K562 (cell line): ENCODE data around the gene RTN4.

Experiments
- ARNT ChIP-seq, 2 experiments: fragments of 450-650 bp; IDR thresholded peaks; 2 replicates each; pipeline ENCODE4 v1.6.1; 2016; ENCODE audit warnings: mild to moderate bottlenecking in 1 of 2
- JUNB ChIP-seq: fragments of 450-650 bp; formaldehyde crosslinking; conservative IDR thresholded peaks from 2 replicates; pipeline ENCODE4 v1.4.0; 2020; ENCODE audit warnings: mild to moderate bottlenecking
- TBP ChIP-seq: optimal IDR thresholded peaks from 2 replicates; pipeline ENCODE3; 2011; ENCODE audit warnings: low read depth, low read length, improper control_type of control experiment
- TCF7L2 ChIP-seq: fragments of 150-350 bp; IDR thresholded peaks from 2 replicates; pipeline ENCODE4 v1.6.1; 2016; ENCODE audit warnings: low read depth, mild to moderate bottlenecking, low read length, moderate library complexity
- ZBTB1 ChIP-seq: sonication (generic); formaldehyde crosslinking; IDR thresholded peaks from 2 replicates; pipeline ENCODE4 v1.8.1; 2023; ENCODE audit warnings: missing genetic modification reagents, low read depth, mild to moderate bottlenecking, borderline replicate concordance
- ZFX ChIP-seq: sonication (generic); formaldehyde crosslinking; IDR thresholded peaks from 2 replicates; pipeline ENCODE4 v1.8.0; 2022; ENCODE audit warnings: mild to moderate bottlenecking, missing genetic modification reagents, moderate library complexity
- ZNF584 ChIP-seq: fragments of 200-800 bp; sonication (Bioruptor generic); IDR thresholded peaks from 2 replicates; pipeline ENCODE4 v1.6.1; 2016; ENCODE audit warnings: low read depth, mild to moderate bottlenecking, missing genetic modification characterization, missing compliant biosample characterization
- ZNF695 ChIP-seq: fragments of 450-650 bp; formaldehyde crosslinking; IDR thresholded peaks from 2 replicates; pipeline ENCODE4 v1.4.0; 2020; ENCODE audit warnings: mild to moderate bottlenecking, moderate library complexity
- TF ChIP-seq, protein P1 (sequence below): fragments of 450-650 bp; IDR thresholded peaks from 2 replicates; pipeline ENCODE4 v1.6.1; 2014; ENCODE audit warnings: low read depth, mild to moderate bottlenecking, moderate library complexity, borderline replicate concordance
- TF ChIP-seq, protein P2 (sequence below), 3 experiments: fragments of 200-800 bp in 1 of 3; fragments of 250-450 bp in 1 of 3; fragments of 450-650 bp in 1 of 3; sonication (Bioruptor Pico) in 1 of 3; sonication (Bioruptor generic) in 1 of 3; formaldehyde crosslinking in 1 of 3; IDR thresholded peaks; 2 replicates each; pipeline versions ENCODE4 v1.6.1 to v1.8.0; 2016 to 2022; ENCODE audit warnings: mild to moderate bottlenecking in 2 of 3, missing genetic modification characterization in 2 of 3, missing compliant biosample characterization in 1 of 3, moderate library complexity in 1 of 3
- TF ChIP-seq, protein P3 (sequence below): fragments of 200-800 bp; sonication (Bioruptor generic); IDR thresholded peaks from 2 replicates; pipeline ENCODE4 v1.6.1; 2016; ENCODE audit warnings: missing genetic modification characterization, missing compliant biosample characterization
- TF ChIP-seq, protein P4 (sequence below), 3 experiments: IDR thresholded peaks in 2 of 3; conservative IDR thresholded peaks in 1 of 3; 2 replicates each; pipeline ENCODE4 v1.5.1; 2011 to 2012; ENCODE audit warnings: low read length in 3 of 3, mild to moderate bottlenecking in 3 of 3, control low read depth in 2 of 3, improper control_type of control experiment in 1 of 3, inconsistent platforms in 1 of 3, low read depth in 1 of 3, mixed read lengths in 1 of 3, moderate library complexity in 1 of 3; ENCODE audit not compliant: insufficient read depth in 2 of 3

DNA sequence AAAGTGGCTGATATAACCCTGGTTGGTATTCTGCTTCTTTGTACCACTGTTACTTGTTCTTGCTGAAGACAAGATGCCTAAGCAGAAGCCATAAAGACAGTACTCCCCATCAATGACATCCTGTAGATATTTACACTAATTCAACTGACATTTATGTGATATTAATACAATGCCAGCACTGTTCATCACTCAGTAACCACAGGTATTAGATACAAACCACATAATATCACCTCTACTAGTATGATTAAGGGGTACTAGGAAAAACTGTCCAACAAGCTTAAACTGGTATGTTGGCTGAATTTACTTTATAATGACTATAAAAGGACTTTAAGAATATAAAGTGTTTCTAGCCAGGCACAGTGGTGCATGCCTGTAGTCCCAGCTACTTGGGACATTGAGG is 65.8 kb downstream of the RTN4 start:
- no peak for TF ChIP-seq JUNB (CRISPR knock-in tag)
- TF ChIP-seq ZFX: no peak
- TF ChIP-seq, protein P1, sequence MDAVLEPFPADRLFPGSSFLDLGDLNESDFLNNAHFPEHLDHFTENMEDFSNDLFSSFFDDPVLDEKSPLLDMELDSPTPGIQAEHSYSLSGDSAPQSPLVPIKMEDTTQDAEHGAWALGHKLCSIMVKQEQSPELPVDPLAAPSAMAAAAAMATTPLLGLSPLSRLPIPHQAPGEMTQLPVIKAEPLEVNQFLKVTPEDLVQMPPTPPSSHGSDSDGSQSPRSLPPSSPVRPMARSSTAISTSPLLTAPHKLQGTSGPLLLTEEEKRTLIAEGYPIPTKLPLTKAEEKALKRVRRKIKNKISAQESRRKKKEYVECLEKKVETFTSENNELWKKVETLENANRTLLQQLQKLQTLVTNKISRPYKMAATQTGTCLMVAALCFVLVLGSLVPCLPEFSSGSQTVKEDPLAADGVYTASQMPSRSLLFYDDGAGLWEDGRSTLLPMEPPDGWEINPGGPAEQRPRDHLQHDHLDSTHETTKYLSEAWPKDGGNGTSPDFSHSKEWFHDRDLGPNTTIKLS: no peak
- TF ChIP-seq ARNT (IDR thresholded peaks at IDR 0.05): no peak
- no peak for TF ChIP-seq ZBTB1 (CRISPR knock-in tag)
- TF ChIP-seq ZNF584 (CRISPR knock-in tag): no peak
- TF ChIP-seq, protein P2, sequence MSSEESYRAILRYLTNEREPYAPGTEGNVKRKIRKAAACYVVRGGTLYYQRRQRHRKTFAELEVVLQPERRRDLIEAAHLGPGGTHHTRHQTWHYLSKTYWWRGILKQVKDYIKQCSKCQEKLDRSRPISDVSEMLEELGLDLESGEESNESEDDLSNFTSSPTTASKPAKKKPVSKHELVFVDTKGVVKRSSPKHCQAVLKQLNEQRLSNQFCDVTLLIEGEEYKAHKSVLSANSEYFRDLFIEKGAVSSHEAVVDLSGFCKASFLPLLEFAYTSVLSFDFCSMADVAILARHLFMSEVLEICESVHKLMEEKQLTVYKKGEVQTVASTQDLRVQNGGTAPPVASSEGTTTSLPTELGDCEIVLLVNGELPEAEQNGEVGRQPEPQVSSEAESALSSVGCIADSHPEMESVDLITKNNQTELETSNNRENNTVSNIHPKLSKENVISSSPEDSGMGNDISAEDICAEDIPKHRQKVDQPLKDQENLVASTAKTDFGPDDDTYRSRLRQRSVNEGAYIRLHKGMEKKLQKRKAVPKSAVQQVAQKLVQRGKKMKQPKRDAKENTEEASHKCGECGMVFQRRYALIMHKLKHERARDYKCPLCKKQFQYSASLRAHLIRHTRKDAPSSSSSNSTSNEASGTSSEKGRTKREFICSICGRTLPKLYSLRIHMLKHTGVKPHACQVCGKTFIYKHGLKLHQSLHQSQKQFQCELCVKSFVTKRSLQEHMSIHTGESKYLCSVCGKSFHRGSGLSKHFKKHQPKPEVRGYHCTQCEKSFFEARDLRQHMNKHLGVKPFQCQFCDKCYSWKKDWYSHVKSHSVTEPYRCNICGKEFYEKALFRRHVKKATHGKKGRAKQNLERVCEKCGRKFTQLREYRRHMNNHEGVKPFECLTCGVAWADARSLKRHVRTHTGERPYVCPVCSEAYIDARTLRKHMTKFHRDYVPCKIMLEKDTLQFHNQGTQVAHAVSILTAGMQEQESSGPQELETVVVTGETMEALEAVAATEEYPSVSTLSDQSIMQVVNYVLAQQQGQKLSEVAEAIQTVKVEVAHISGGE (CRISPR knock-in tag; IDR thresholded peaks at IDR 0.05): no peak
- no peak for TF ChIP-seq TBP
- no peak for TF ChIP-seq ZNF695
- no peak for TF ChIP-seq TCF7L2
- TF ChIP-seq, protein P3, sequence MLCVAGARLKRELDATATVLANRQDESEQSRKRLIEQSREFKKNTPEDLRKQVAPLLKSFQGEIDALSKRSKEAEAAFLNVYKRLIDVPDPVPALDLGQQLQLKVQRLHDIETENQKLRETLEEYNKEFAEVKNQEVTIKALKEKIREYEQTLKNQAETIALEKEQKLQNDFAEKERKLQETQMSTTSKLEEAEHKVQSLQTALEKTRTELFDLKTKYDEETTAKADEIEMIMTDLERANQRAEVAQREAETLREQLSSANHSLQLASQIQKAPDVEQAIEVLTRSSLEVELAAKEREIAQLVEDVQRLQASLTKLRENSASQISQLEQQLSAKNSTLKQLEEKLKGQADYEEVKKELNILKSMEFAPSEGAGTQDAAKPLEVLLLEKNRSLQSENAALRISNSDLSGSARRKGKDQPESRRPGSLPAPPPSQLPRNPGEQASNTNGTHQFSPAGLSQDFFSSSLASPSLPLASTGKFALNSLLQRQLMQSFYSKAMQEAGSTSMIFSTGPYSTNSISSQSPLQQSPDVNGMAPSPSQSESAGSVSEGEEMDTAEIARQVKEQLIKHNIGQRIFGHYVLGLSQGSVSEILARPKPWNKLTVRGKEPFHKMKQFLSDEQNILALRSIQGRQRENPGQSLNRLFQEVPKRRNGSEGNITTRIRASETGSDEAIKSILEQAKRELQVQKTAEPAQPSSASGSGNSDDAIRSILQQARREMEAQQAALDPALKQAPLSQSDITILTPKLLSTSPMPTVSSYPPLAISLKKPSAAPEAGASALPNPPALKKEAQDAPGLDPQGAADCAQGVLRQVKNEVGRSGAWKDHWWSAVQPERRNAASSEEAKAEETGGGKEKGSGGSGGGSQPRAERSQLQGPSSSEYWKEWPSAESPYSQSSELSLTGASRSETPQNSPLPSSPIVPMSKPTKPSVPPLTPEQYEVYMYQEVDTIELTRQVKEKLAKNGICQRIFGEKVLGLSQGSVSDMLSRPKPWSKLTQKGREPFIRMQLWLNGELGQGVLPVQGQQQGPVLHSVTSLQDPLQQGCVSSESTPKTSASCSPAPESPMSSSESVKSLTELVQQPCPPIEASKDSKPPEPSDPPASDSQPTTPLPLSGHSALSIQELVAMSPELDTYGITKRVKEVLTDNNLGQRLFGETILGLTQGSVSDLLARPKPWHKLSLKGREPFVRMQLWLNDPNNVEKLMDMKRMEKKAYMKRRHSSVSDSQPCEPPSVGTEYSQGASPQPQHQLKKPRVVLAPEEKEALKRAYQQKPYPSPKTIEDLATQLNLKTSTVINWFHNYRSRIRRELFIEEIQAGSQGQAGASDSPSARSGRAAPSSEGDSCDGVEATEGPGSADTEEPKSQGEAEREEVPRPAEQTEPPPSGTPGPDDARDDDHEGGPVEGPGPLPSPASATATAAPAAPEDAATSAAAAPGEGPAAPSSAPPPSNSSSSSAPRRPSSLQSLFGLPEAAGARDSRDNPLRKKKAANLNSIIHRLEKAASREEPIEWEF (CRISPR knock-in tag): no peak
- TF ChIP-seq, protein P4, sequence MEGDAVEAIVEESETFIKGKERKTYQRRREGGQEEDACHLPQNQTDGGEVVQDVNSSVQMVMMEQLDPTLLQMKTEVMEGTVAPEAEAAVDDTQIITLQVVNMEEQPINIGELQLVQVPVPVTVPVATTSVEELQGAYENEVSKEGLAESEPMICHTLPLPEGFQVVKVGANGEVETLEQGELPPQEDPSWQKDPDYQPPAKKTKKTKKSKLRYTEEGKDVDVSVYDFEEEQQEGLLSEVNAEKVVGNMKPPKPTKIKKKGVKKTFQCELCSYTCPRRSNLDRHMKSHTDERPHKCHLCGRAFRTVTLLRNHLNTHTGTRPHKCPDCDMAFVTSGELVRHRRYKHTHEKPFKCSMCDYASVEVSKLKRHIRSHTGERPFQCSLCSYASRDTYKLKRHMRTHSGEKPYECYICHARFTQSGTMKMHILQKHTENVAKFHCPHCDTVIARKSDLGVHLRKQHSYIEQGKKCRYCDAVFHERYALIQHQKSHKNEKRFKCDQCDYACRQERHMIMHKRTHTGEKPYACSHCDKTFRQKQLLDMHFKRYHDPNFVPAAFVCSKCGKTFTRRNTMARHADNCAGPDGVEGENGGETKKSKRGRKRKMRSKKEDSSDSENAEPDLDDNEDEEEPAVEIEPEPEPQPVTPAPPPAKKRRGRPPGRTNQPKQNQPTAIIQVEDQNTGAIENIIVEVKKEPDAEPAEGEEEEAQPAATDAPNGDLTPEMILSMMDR (IDR thresholded peaks at IDR 0.05 in 2 of 3, conservative IDR thresholded peaks at IDR 0.05 in 1 of 3; ENCODE audit: insufficient read depth in 2 of 3, low read depth in 1 of 3, low read length in 3 of 3): no peak
